ENCODE results near the gene NOTCH4. TPM values are rescaled to one million over a fixed set of nuclear protein-coding genes. Genes with fewer than 3 reads are reported as not detected.
"Not testable (repeated sequence)": the region's sequence is repeated elsewhere in the genome, so short reads cannot be mapped to it uniquely, and the experiment has no call there.

Gene NOTCH4
- 1 to 10 TPM; 1.2 to 1.3 TPM for total RNA-seq

GRCh38 chr6:32223258-32224235 is at the start of gene NOTCH4:
Gene NOTCH4 (minus strand): TSS chr6:32224067. CDS start chr6:32223928, 139 bp downstream.
- no peak for TF ChIP-seq CTCF (IDR thresholded peaks at IDR 0.05)
- Mint-ChIP-seq H3K9me3 (no peaks in the 10 kb centered on the region), H3K27me3 (no peaks in the 10 kb centered on the region), H3K36me3 (ENCODE audit: low read depth) (no peaks in the 10 kb centered on the region), H3K27ac (peak within 1 kb of the TSS; percentile 30), H3K4me1 (ENCODE audit: low read depth) (peaks cover 9% of the 10 kb centered on the region), H3K4me3 (no peak within 1 kb of the TSS)
- CTCF ChIA-PET, result no interaction called here
- POLR2A ChIA-PET, result interaction anchor here (0.6 kb wide), 1 partner anchor 26 kb away, joined by 3 read pairs; no protein-coding TSS in a partner anchor
- DNase-seq (no peak), ATAC-seq (no peak)
- intact Hi-C loops (cut with micrococcal nuclease), result no loop called here

GRCh38 chr6:32271429-32271828 is 47.6 kb upstream of the NOTCH4 start:
- TF ChIP-seq CTCF (IDR thresholded peaks at IDR 0.05), result no peak
- ChIA-PET POLR2A (interaction anchor here (0.6 to 1.0 kb wide), 2 partner anchors 49 to 127 kb away, joined by 3 to 4 read pairs; no protein-coding TSS in a partner anchor), CTCF (interaction anchor here (0.6 to 1.3 kb wide), 3 partner anchors 16 to 36 kb away, joined by 3 read pairs; no protein-coding TSS in a partner anchor)
- Mint-ChIP-seq H3K4me1 (ENCODE audit: low read depth) (peaks cover 15% of the 10 kb centered on the region), H3K36me3 (ENCODE audit: low read depth) (no peaks in the 10 kb centered on the region), H3K9me3 (no peaks in the 10 kb centered on the region), H3K27me3 (peaks cover 3% of the 10 kb centered on the region), H3K4me3 (no peak overlapping the region), H3K27ac (no peak overlapping the region)
- DNase-seq, result no peak
- no peak for ATAC-seq
- intact Hi-C loops (cut with micrococcal nuclease), result no loop called here

GRCh38 chr6:32268459-32268858 is 44.6 kb upstream of the NOTCH4 start:
- H3K36me3 Mint-ChIP-seq (ENCODE audit: low read depth); H3K9me3 Mint-ChIP-seq; H3K4me3 Mint-ChIP-seq; intact Hi-C loops (cut with micrococcal nuclease); H3K27ac Mint-ChIP-seq; ATAC-seq; DNase-seq; POLR2A ChIA-PET; H3K27me3 Mint-ChIP-seq: not testable (repeated sequence)
- H3K4me1 Mint-ChIP-seq (ENCODE audit: low read depth), result peaks cover 11% of the 10 kb centered on the region
- CTCF ChIA-PET, result interaction anchor here (2.5 kb wide), 1 partner anchor 14 kb away, joined by 9 read pairs; no protein-coding TSS in a partner anchor

DNA sequence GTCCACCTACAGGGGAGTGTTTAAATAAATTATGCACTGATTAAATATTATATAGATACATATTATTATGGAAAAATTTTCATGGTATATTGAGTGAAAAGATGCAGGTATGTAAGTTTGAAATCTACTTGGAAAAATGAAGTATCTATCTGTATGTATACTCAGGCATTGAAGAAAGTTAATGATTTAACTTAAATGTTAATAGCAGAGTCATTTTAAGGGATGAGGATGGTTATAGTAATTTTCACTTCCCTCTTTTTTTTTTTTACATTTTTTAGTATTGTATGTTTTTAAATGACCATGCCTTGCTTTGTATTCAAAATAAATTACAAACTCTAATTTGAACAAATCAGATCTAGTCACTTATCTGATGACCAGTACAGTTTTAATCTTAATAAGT is 43.2 kb upstream of the NOTCH4 start:
- Mint-ChIP-seq H3K27ac (no peak overlapping the region), H3K27me3 (peaks cover 3% of the 10 kb centered on the region), H3K36me3 (ENCODE audit: low read depth) (no peaks in the 10 kb centered on the region), H3K4me3 (no peak overlapping the region), H3K4me1 (ENCODE audit: low read depth) (peaks cover 10% of the 10 kb centered on the region), H3K9me3 (no peaks in the 10 kb centered on the region)
- ChIA-PET POLR2A (no interaction called here), CTCF (interaction anchor here (2.5 kb wide), 1 partner anchor 12 kb away, joined by 9 read pairs; no protein-coding TSS in a partner anchor)
- intact Hi-C loops (cut with micrococcal nuclease), result no loop called here
- ATAC-seq (no peak), DNase-seq (no peak)
- TF ChIP-seq CTCF (IDR thresholded peaks at IDR 0.05), result no peak

GRCh38 chr6:32257262-32257661 is 33.4 kb upstream of the NOTCH4 start:
- H3K27me3 Mint-ChIP-seq; ATAC-seq; H3K27ac Mint-ChIP-seq; H3K9me3 Mint-ChIP-seq; DNase-seq; H3K36me3 Mint-ChIP-seq (ENCODE audit: low read depth); H3K4me3 Mint-ChIP-seq; POLR2A ChIA-PET; intact Hi-C loops (cut with micrococcal nuclease): not testable (repeated sequence)
- peaks cover 17% of the 10 kb centered on the region for H3K4me1 Mint-ChIP-seq (ENCODE audit: low read depth)
- CTCF ChIA-PET, result interaction anchor here (1.2 to 4.4 kb wide), 2 partner anchors 11 kb away, joined by 4 to 25 read pairs; no protein-coding TSS in a partner anchor
